Measurements from ENCODE around the gene MZF1.

MZF1 gene

GRCh38 chr19:58556622-58557220, 16.4 kb downstream of the MZF1 start:
- TF ChIP-seq HIC1 (tag by site-specific recombination; IDR thresholded peaks at IDR 0.05) (0 out of 2 replicates have a peak, but pooled peaks have one; percentile 53), ZNF529 (tag by site-specific recombination; IDR thresholded peaks at IDR 0.05; ENCODE audit: insufficient replicate concordance) (no peak)
- Histone ChIP-seq H3K4me1 (ENCODE audit: control insufficient read depth, insufficient read depth, low read length) (peaks cover 17% of the 10 kb centered on the region), H3K36me3 (ENCODE audit: control insufficient read depth in 2 of 2, insufficient read depth in 1 of 2, low read length in 2 of 2) (peaks cover 25 to 51% of the 10 kb centered on the region in 2 experiments), H3K9me3 (ENCODE audit: control insufficient read depth, insufficient read depth, low read depth, low read length) (no peaks in the 10 kb centered on the region), H3K27ac (ENCODE audit: extremely low read depth, low read depth, low read length) (peak overlapping the region; percentile 99), H3K4me3 (ENCODE audit: low read depth, low read length) (peak overlapping the region; percentile 89)
- CTCF ChIA-PET, result interaction anchor here (0.5 to 1.2 kb wide), 5 partner anchors 16 to 190 kb away, joined by 3 to 4 read pairs (median 3); partner anchors contain the start of gene ZBTB45
- POLR2A ChIA-PET, result interaction anchor here (2.1 to 4.0 kb wide), 2 partner anchors 11 to 37 kb away, joined by 13 to 62 read pairs; partner anchors contain the start of genes TRIM28 and ZBTB45

GRCh38 chr19:58555920-58556621, 17.1 kb downstream of the MZF1 start:
- no peak overlapping the region for H3K4me3 ChIP-seq (ENCODE audit: low read depth, low read length)
- CTCF ChIA-PET, result interaction anchor here (0.5 to 1.7 kb wide), 3 partner anchors 12 to 36 kb away, joined by 3 to 6 read pairs (median 4); partner anchors contain the start of gene TRIM28

GRCh38 chr19:58555369-58555885, 17.7 kb downstream of the MZF1 start:
- Histone ChIP-seq H3K4me1 (ENCODE audit: control insufficient read depth, insufficient read depth, low read length) (peaks cover 17% of the 10 kb centered on the region), H3K27ac (ENCODE audit: extremely low read depth, low read depth, low read length) (peak overlapping the region; percentile 99), H3K36me3 (ENCODE audit: control insufficient read depth in 2 of 2, insufficient read depth in 1 of 2, low read length in 2 of 2) (peaks cover 33 to 58% of the 10 kb centered on the region in 2 experiments), H3K4me3 (ENCODE audit: low read depth, low read length) (peak overlapping the region; percentile 64), H3K9me3 (ENCODE audit: control insufficient read depth, insufficient read depth, low read depth, low read length) (no peaks in the 10 kb centered on the region)
- POLR2A ChIA-PET, result interaction anchor here (0.9 to 4.6 kb wide), 13 partner anchors 9 to 327 kb away, joined by 3 to 128 read pairs (median 5); partner anchors contain the start of genes TRIM28, ZBTB45, ZNF497 and ZNF544
- CTCF ChIA-PET, result interaction anchor here (1.3 to 2.7 kb wide), 4 partner anchors 12 to 35 kb away, joined by 4 to 20 read pairs (median 8); partner anchors contain the start of genes TRIM28 and ZBTB45
- TF ChIP-seq SCRT2 (tag by site-specific recombination; IDR thresholded peaks at IDR 0.05), result peak; percentile 94
- TF ChIP-seq GFI1B (tag by site-specific recombination; IDR thresholded peaks at IDR 0.05), result no peak
- TF ChIP-seq ZNF555 (tag by site-specific recombination; conservative IDR thresholded peaks at IDR 0.05), result no peak
- no peak for TF ChIP-seq ZNF529 (tag by site-specific recombination; IDR thresholded peaks at IDR 0.05; ENCODE audit: insufficient replicate concordance)
- TF ChIP-seq ZNF692 (tag by site-specific recombination; IDR thresholded peaks at IDR 0.05), result peak; percentile 97; the same call in 1 of the 2 replicates
- TF ChIP-seq ZBTB49 (tag by site-specific recombination; IDR thresholded peaks at IDR 0.05; ENCODE audit: low read depth), result no peak
- TF ChIP-seq KLF8 (tag by site-specific recombination; IDR thresholded peaks at IDR 0.05), result no peak
- TF ChIP-seq ZNF248 (tag by site-specific recombination; IDR thresholded peaks at IDR 0.05), result no peak
- TF ChIP-seq SALL2 (tag by site-specific recombination; IDR thresholded peaks at IDR 0.05; ENCODE audit: borderline replicate concordance), result no peak
- TF ChIP-seq REPIN1 (tag by site-specific recombination; IDR thresholded peaks at IDR 0.05; ENCODE audit: low read depth), result no peak
- no peak for TF ChIP-seq ZIC2 (tag by site-specific recombination; IDR thresholded peaks at IDR 0.05)
- peak; percentile 31; the same call in 1 of the 2 replicates for TF ChIP-seq KLF9 (tag by site-specific recombination; IDR thresholded peaks at IDR 0.05; ENCODE audit: low read depth)
- no peak for TF ChIP-seq SETDB1 (IDR thresholded peaks at IDR 0.05; ENCODE audit: insufficient read length, low read length)
- TF ChIP-seq SCRT1 (tag by site-specific recombination; IDR thresholded peaks at IDR 0.05; ENCODE audit: borderline replicate concordance), result peak; percentile 92

More at GRCh38 chr19:58555920-58556621, 17.1 kb downstream of the MZF1 start:
- TF ChIP-seq ZBTB1 (tag by site-specific recombination; IDR thresholded peaks at IDR 0.05) (no peak), ZNF488 (tag by site-specific recombination; IDR thresholded peaks at IDR 0.05) (no peak), ZNF423 (tag by site-specific recombination; IDR thresholded peaks at IDR 0.05) (no peak), ZNF830 (tag by site-specific recombination; IDR thresholded peaks at IDR 0.05; ENCODE audit: low read depth) (no peak)
- H3K4me1 ChIP-seq (ENCODE audit: control insufficient read depth, insufficient read depth, low read length), result peaks cover 17% of the 10 kb centered on the region
- H3K36me3 ChIP-seq (ENCODE audit: control insufficient read depth in 2 of 2, insufficient read depth in 1 of 2, low read length in 2 of 2), result peaks cover 31 to 51% of the 10 kb centered on the region in 2 experiments
- H3K9me3 ChIP-seq (ENCODE audit: control insufficient read depth, insufficient read depth, low read depth, low read length), result no peaks in the 10 kb centered on the region
- POLR2A ChIA-PET, result interaction anchor here (1.2 to 4.6 kb wide), 10 partner anchors 8 to 193 kb away, joined by 3 to 128 read pairs (median 22); partner anchors contain the start of genes TRIM28, ZBTB45 and ZNF497
- H3K27ac ChIP-seq (ENCODE audit: extremely low read depth, low read depth, low read length), result peak overlapping the region; percentile 99
